HCT116 (cell line): ENCODE measurements around the gene WNT5B. TPM values are rescaled to one million over a fixed set of nuclear protein-coding genes. Genes with fewer than 3 reads are reported as not detected.

Experiments
- microRNA-seq: library from miRNA; unstranded; fragments of <30 nt; microRNA quantifications from one replicate; pipeline ENCODE4, GENCODE V29; 2016; ENCODE audit warnings: borderline number of aligned reads
- total RNA-seq: library from RNA; stranded (reverse); gene quantifications from one replicate; pipeline ENCODE4 v1.2.1, GENCODE V29; 2021; ENCODE audit not compliant: unreplicated experiment

The WNT5B gene
- total RNA-seq, 1 experiment from 2014 or later: 0.52 TPM

Small RNAs within 50 kb of the gene (microRNA-seq; reads per million reads assigned to microRNA genes)
- gene MIR3649: not detected

Other genes starting within 250 kb of the WNT5B start
- 19.0 TPM for gene FBXL14, start 34.6 kb upstream of the WNT5B start, total RNA-seq
- gene ADIPOR2, start 61.8 kb downstream of the WNT5B start, total RNA-seq: 69.9 TPM
- gene LRTM2, start 191.3 kb downstream of the WNT5B start, total RNA-seq: 0.07 TPM